CD4-positive, alpha-beta T cell treated with Interleukin-21 for 1 hour (primary cell): ENCODE results near the gene PRRT1.
"Not testable (repeated sequence)": the region's sequence is repeated elsewhere in the genome, so short reads cannot be mapped to it uniquely, and the experiment has no call there.

ENCODE experiments used
- DNase-seq: peaks from one replicate; pipeline ENCODE4 v3.0.0-alpha.2; 2020

The PRRT1 gene

GRCh38 chr6:32117461-32117860 lies 34.3 kb downstream of the PRRT1 start:
- DNase-seq, result no peak

- no peak for DNase-seq
Measured at GRCh38 chr6:32116674-32117073, 35.1 kb downstream of the PRRT1 start.

- DNase-seq, result no peak
Measured at GRCh38 chr6:32115623-32116022, 36.1 kb downstream of the PRRT1 start.

GRCh38 chr6:32114796-32115195 lies 36.9 kb downstream of the PRRT1 start:
- no peak for DNase-seq

GRCh38 chr6:32113386-32114352 lies 38.1 kb downstream of the PRRT1 start:
- no peak for DNase-seq

- no peak for DNase-seq
Measured at GRCh38 chr6:32112431-32112980, 39.2 kb downstream of the PRRT1 start.

GRCh38 chr6:32111424-32112066 lies 40.2 kb downstream of the PRRT1 start:
- DNase-seq, result no peak

- DNase-seq, result no peak
Measured at GRCh38 chr6:32110632-32111031, 41.1 kb downstream of the PRRT1 start.

- DNase-seq, result no peak
Measured at GRCh38 chr6:32109765-32110160, 42.0 kb downstream of the PRRT1 start.

- DNase-seq, result no peak
Measured at GRCh38 chr6:32109114-32109764, 42.5 kb downstream of the PRRT1 start, which contains the start of gene TNXB. Gene TNXB, minus strand, starts transcription at chr6:32109338. Its CDS starts 11,140 bp downstream, at chr6:32098198.

- DNase-seq, result no peak
Measured at GRCh38 chr6:32108727-32109113, 43.0 kb downstream of the PRRT1 start.

GRCh38 chr6:32108094-32108627 lies 43.6 kb downstream of the PRRT1 start:
- no peak for DNase-seq

- no peak for DNase-seq
Measured at GRCh38 chr6:32107406-32107805, 44.3 kb downstream of the PRRT1 start.

GRCh38 chr6:32105433-32105832 lies 46.3 kb downstream of the PRRT1 start:
- DNase-seq, result no peak

GRCh38 chr6:32102255-32102654 lies 49.5 kb downstream of the PRRT1 start:
- DNase-seq, result no peak

GRCh38 chr6:32100251-32100650 lies 51.5 kb downstream of the PRRT1 start:
- not testable (repeated sequence) for DNase-seq
